Lower leg skin (tissue), 3 donors: ENCODE measurements around the gene SEC22A.

ENCODE experiments used
- CTCF ChIP-seq, 3 donors: fragments of 450-650 bp; IDR thresholded peaks; one replicate each; pipeline ENCODE4 v1.5.1; 2016; ENCODE audit warnings: antibody characterized with exemption in 3 of 3, mild to moderate bottlenecking in 3 of 3, moderate library complexity in 2 of 3
- POLR2A ChIP-seq, 2 donors: fragments of 450-650 bp; IDR thresholded peaks; one replicate each; pipeline ENCODE4 v1.6.1; 2016 to 2017; ENCODE audit warnings: antibody characterized with exemption in 2 of 2, mild to moderate bottlenecking in 1 of 2, moderate library complexity in 1 of 2

DNA sequence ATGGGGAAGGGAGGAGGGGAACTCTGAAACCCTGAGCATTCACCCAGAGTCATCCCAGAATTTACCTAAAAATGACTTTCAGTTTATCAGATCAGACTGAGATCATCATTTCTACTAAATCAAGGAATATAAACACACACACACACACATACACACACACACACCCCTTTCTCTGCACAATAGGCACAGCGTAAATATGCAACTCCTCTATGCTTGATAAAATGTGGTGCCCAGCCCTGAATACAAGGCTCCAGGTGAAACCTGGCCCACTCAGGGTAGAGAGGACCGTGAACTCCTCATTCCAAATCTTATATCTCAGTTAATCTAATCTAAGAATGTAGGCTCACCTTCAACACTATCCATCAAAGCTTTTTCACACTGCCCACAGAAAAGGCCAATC lies 31.8 kb upstream of the SEC22A start:
- TF ChIP-seq CTCF (IDR thresholded peaks at IDR 0.05) (no peak), POLR2A (IDR thresholded peaks at IDR 0.05) (no peak)
